ENCODE results near the gene C19orf67.

The C19orf67 gene

GRCh38 chr19:14070268-14071050 is 15.1 kb downstream of the C19orf67 start:
- Histone ChIP-seq H3K27me3 (replicated peaks; ENCODE audit: control insufficient read depth, insufficient read depth, low read length) (no peaks in the 10 kb centered on the region; the same call in 1 of the 2 replicates), H3K4me3 (replicated peaks; ENCODE audit: low read depth, low read length) (no peak overlapping the region), H3K36me3 (ENCODE audit: control insufficient read depth, insufficient read depth, low read length) (no peaks in the 10 kb centered on the region)
- DNase-seq (ENCODE audit: extremely low read depth, insufficient read length): no peak
- no peak for TF ChIP-seq CTCF (IDR thresholded peaks at IDR 0.05; ENCODE audit: insufficient read depth, low read length, poor library complexity, severe bottlenecking)

GRCh38 chr19:14066134-14066533 is 19.4 kb downstream of the C19orf67 start:
- no peak overlapping the region for H3K4me3 ChIP-seq (replicated peaks; ENCODE audit: low read depth, low read length)
- DNase-seq (ENCODE audit: extremely low read depth, insufficient read length): no peak

GRCh38 chr19:14063105-14063504 is 22.5 kb downstream of the C19orf67 start:
- Histone ChIP-seq H3K36me3 (ENCODE audit: control insufficient read depth, insufficient read depth, low read length) (no peaks in the 10 kb centered on the region), H3K4me3 (replicated peaks; ENCODE audit: low read depth, low read length) (no peak overlapping the region), H3K27me3 (replicated peaks; ENCODE audit: control insufficient read depth, insufficient read depth, low read length) (peaks cover 6% of the 10 kb centered on the region)
- no peak for TF ChIP-seq CTCF (IDR thresholded peaks at IDR 0.05; ENCODE audit: insufficient read depth, low read length, poor library complexity, severe bottlenecking)
- no peak for DNase-seq (ENCODE audit: extremely low read depth, insufficient read length)

More at GRCh38 chr19:14066134-14066533, 19.4 kb downstream of the C19orf67 start:
- Histone ChIP-seq H3K36me3 (ENCODE audit: control insufficient read depth, insufficient read depth, low read length) (no peaks in the 10 kb centered on the region), H3K27me3 (replicated peaks; ENCODE audit: control insufficient read depth, insufficient read depth, low read length) (no peaks in the 10 kb centered on the region)
- TF ChIP-seq CTCF (IDR thresholded peaks at IDR 0.05; ENCODE audit: insufficient read depth, low read length, poor library complexity, severe bottlenecking): no peak

DNA sequence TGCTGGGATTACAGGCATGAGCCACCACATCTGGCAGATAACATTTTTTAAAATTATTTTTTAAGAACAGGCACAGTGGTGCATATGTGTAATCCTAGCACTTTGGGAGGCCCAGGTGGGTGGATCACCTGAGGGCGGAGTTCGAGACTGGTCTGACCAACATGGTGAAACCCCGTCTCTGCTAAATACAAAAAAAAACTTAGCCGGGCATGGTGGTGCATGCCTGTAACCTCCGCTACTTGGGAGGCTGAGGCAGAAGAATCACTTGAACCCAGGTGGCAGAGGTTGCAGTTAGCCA is 23.1 kb downstream of the C19orf67 start:
- H3K36me3 ChIP-seq (ENCODE audit: control insufficient read depth, insufficient read depth, low read length): no peaks in the 10 kb centered on the region
- H3K27me3 ChIP-seq (replicated peaks; ENCODE audit: control insufficient read depth, insufficient read depth, low read length): peaks cover 6% of the 10 kb centered on the region
- H3K4me3 ChIP-seq (replicated peaks; ENCODE audit: low read depth, low read length): no peak overlapping the region
- DNase-seq (ENCODE audit: extremely low read depth, insufficient read length): no peak
- TF ChIP-seq CTCF (IDR thresholded peaks at IDR 0.05; ENCODE audit: insufficient read depth, low read length, poor library complexity, severe bottlenecking): no peak

DNA sequence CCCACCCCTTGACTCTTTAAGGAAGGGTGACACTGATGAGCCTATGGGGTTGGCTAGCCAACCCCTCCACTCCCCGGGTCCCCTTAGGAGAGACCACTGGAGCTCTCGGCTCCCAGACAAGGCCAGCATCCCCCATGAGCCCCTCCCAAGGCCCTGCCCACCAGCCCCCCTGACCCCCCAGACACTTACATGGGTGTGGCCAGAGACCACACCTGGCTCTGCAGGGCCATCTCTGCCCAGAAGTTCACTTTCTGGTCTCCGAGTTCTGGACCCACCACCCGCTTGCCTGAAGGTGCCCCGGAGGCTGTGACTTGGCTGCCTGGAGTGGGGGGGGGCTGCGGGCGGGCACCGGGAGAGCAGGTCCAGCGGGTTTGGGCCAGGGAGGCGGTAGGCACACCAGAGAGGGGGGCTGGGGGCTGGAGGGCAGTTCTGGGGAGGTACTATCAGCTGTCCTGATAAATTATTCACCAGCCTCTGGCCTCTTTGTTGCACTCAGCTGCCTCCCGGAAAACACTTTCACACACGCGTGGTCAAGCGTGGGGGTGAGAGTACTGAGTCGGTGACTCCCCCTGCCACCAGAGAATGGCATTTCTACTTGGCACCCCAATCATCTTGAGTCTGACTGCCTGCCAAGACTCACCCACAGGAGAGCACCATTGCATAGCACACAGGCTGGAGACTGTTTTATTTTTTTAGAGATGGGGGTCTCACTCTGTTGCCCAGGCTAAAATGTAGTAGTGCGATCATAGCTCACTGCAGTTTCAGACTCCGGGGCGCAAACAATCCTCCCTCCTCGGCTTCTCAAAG is 23.6 kb downstream of the C19orf67 start, which contains the start of gene PALM3:
TSS of gene PALM3 (minus strand) at position 326 of the 807 bp plus-strand sequence. CDS start at position 230, 96 bp downstream.
- Histone ChIP-seq H3K27me3 (replicated peaks; ENCODE audit: control insufficient read depth, insufficient read depth, low read length) (peaks cover 6% of the 10 kb centered on the region), H3K36me3 (ENCODE audit: control insufficient read depth, insufficient read depth, low read length) (no peaks in the 10 kb centered on the region), H3K4me3 (replicated peaks; ENCODE audit: low read depth, low read length) (no peak within 1 kb of the TSS)
- TF ChIP-seq CTCF (IDR thresholded peaks at IDR 0.05; ENCODE audit: insufficient read depth, low read length, poor library complexity, severe bottlenecking): no peak
- no peak for DNase-seq (ENCODE audit: extremely low read depth, insufficient read length)
